BE2C (cell line): ENCODE data around the gene AKR1A1.
"Not testable (repeated sequence)": the region's sequence is repeated elsewhere in the genome, so short reads cannot be mapped to it uniquely, and the experiment has no call there.

Source experiments
- DNase-seq: peaks from one replicate; pipeline ENCODE4 v3.0.0-alpha.2; 2020
- H3K27me3 ChIP-seq: fragments of 250-450 bp; sonication (Bioruptor Pico); 2 replicates; pipeline ENCODE4 v1.5.1; 2020; ENCODE audit warnings: mild to moderate bottlenecking
- H3K36me3 ChIP-seq: fragments of 250-450 bp; sonication (Bioruptor Pico); 2 replicates; pipeline ENCODE4 v1.5.1; 2020; ENCODE audit warnings: mild to moderate bottlenecking
- H3K4me1 ChIP-seq: fragments of 250-450 bp; sonication (Bioruptor Pico); 2 replicates; pipeline ENCODE4 v1.5.1; 2020
- H3K4me3 ChIP-seq: 2 replicates; pipeline ENCODE4 v1.5.1; 2011; ENCODE audit warnings: low read depth, low read length
- H3K9me3 ChIP-seq: fragments of 250-450 bp; sonication (Bioruptor Pico); 2 replicates; pipeline ENCODE4 v1.5.1; 2020
- TF ChIP-seq, protein P1 (sequence below): IDR thresholded peaks from 2 replicates; pipeline ENCODE4 v1.5.1; 2012; ENCODE audit warnings: mild to moderate bottlenecking, low read depth, low read length

Gene AKR1A1

DNA sequence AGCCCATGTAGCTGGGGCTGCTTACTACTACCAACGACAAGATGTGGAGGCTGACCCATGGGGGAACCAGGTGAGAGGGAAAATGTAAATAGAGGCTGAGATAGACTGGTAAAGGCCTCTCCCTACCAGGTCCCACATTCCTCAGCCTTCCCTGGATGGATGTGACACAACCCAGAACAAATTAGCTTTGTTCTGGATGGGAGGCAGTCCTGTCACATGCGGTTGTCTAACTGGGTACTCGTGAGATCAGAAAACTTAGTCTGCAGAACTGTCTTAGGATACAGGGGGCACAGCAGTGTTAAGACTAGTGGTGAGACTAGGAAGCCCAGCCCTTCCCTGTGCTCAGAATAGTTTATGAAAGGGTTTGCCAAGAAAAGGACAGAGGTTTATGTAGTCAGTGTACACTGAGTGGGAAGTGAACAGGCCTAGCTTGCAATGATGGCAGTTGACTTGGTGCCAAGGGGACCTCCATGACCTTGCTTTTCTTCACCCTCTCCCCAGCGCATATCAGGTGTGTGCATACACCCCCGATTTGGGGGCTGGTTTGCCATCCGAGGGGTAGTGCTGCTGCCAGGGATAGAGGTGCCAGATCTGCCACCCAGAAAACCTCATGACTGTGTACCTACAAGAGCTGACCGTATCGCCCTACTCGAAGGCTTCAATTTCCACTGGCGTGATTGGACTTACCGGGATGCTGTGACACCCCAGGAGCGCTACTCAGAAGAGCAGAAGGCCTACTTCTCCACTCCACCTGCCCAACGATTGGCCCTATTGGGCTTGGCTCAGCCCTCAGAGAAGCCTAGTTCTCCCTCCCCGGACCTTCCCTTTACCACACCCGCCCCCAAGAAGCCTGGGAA, 42.1 kb upstream of the AKR1A1 start:
- peaks cover 27% of the 10 kb centered on the region for H3K36me3 ChIP-seq
- H3K27me3 ChIP-seq, result no peaks in the 10 kb centered on the region
- no peaks in the 10 kb centered on the region for H3K4me1 ChIP-seq
- TF ChIP-seq, protein P1, sequence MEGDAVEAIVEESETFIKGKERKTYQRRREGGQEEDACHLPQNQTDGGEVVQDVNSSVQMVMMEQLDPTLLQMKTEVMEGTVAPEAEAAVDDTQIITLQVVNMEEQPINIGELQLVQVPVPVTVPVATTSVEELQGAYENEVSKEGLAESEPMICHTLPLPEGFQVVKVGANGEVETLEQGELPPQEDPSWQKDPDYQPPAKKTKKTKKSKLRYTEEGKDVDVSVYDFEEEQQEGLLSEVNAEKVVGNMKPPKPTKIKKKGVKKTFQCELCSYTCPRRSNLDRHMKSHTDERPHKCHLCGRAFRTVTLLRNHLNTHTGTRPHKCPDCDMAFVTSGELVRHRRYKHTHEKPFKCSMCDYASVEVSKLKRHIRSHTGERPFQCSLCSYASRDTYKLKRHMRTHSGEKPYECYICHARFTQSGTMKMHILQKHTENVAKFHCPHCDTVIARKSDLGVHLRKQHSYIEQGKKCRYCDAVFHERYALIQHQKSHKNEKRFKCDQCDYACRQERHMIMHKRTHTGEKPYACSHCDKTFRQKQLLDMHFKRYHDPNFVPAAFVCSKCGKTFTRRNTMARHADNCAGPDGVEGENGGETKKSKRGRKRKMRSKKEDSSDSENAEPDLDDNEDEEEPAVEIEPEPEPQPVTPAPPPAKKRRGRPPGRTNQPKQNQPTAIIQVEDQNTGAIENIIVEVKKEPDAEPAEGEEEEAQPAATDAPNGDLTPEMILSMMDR, result no peak
- H3K4me3 ChIP-seq, result no peak overlapping the region
- DNase-seq, result no peak
- no peaks in the 10 kb centered on the region for H3K9me3 ChIP-seq

GRCh38 chr1:45510036-45510971, 40.3 kb upstream of the AKR1A1 start:
- H3K27me3 ChIP-seq, result no peaks in the 10 kb centered on the region
- no peaks in the 10 kb centered on the region for H3K9me3 ChIP-seq
- no peak overlapping the region for H3K4me3 ChIP-seq
- DNase-seq, result no peak
- TF ChIP-seq, protein P1, result no peak
- H3K4me1 ChIP-seq, result no peaks in the 10 kb centered on the region
- peaks cover 38% of the 10 kb centered on the region for H3K36me3 ChIP-seq

- DNase-seq, result no peak
- no peaks in the 10 kb centered on the region for H3K4me1 ChIP-seq
- peaks cover 43% of the 10 kb centered on the region for H3K36me3 ChIP-seq
These were observed 39.6 kb upstream of the AKR1A1 start for GRCh38 chr1:45510972-45511527.

GRCh38 chr1:45512641-45513054, 38.0 kb upstream of the AKR1A1 start:
- TF ChIP-seq, protein P1, result peak; percentile 68
- Histone ChIP-seq H3K9me3 (no peaks in the 10 kb centered on the region), H3K4me1 (no peaks in the 10 kb centered on the region), H3K27me3 (no peaks in the 10 kb centered on the region), H3K36me3 (peaks cover 54% of the 10 kb centered on the region), H3K4me3 (no peak overlapping the region)
- peak; percentile 63 for DNase-seq

More at GRCh38 chr1:45510972-45511527, 39.6 kb upstream of the AKR1A1 start:
- TF ChIP-seq, protein P1, result no peak
- Histone ChIP-seq H3K4me3 (no peak overlapping the region), H3K27me3 (no peaks in the 10 kb centered on the region), H3K9me3 (no peaks in the 10 kb centered on the region)

GRCh38 chr1:45513532-45514260, 36.9 kb upstream of the AKR1A1 start:
- not testable (repeated sequence) for DNase-seq, H3K27me3 ChIP-seq, H3K4me1 ChIP-seq

GRCh38 chr1:45516036-45516435, 34.6 kb upstream of the AKR1A1 start:
- Histone ChIP-seq H3K4me1 (no peaks in the 10 kb centered on the region), H3K4me3 (no peak overlapping the region), H3K9me3 (no peaks in the 10 kb centered on the region), H3K27me3 (no peaks in the 10 kb centered on the region), H3K36me3 (peaks cover 55% of the 10 kb centered on the region)
- TF ChIP-seq, protein P1, result no peak
- no peak for DNase-seq

More at GRCh38 chr1:45513532-45514260, 36.9 kb upstream of the AKR1A1 start:
- not testable (repeated sequence) for H3K4me3 ChIP-seq, H3K9me3 ChIP-seq
- H3K36me3 ChIP-seq, result peaks cover 61% of the 10 kb centered on the region
